ENCODE data around the gene ADH6. TPM values are rescaled to one million over a fixed set of nuclear protein-coding genes. Genes with fewer than 3 reads are reported as not detected.

The ADH6 gene
- total RNA-seq, 1 donor from 2014 or later: not detected

- no peak overlapping the region for H3K4me3 Mint-ChIP-seq (ENCODE audit: unreplicated experiment)
- H3K4me1 Mint-ChIP-seq (ENCODE audit: low read depth): peaks cover 12% of the 10 kb centered on the region
- H3K27ac Mint-ChIP-seq (ENCODE audit: unreplicated experiment): no peak overlapping the region
- peaks cover 14% of the 10 kb centered on the region for H3K36me3 Mint-ChIP-seq (ENCODE audit: low read depth)
- no peak for DNase-seq (ENCODE audit: low spot score)
- TF ChIP-seq CTCF (IDR thresholded peaks at IDR 0.05): no peak
- H3K27me3 Mint-ChIP-seq (ENCODE audit: low read depth): no peaks in the 10 kb centered on the region
- peaks cover 24% of the 10 kb centered on the region for H3K9me3 Mint-ChIP-seq (ENCODE audit: low read depth)
Observed at GRCh38 chr4:99179178-99179577, 39.9 kb downstream of the ADH6 start.

GRCh38 chr4:99166544-99166943 lies 52.5 kb downstream of the ADH6 start:
- peaks cover 9% of the 10 kb centered on the region for H3K36me3 Mint-ChIP-seq (ENCODE audit: low read depth)

GRCh38 chr4:99165978-99166377 lies 53.1 kb downstream of the ADH6 start:
- Mint-ChIP-seq H3K27ac (ENCODE audit: unreplicated experiment) (no peak overlapping the region), H3K9me3 (ENCODE audit: low read depth) (peaks cover 17% of the 10 kb centered on the region), H3K4me3 (ENCODE audit: unreplicated experiment) (no peak overlapping the region), H3K4me1 (ENCODE audit: low read depth) (no peaks in the 10 kb centered on the region), H3K36me3 (ENCODE audit: low read depth) (peaks cover 9% of the 10 kb centered on the region), H3K27me3 (ENCODE audit: low read depth) (no peaks in the 10 kb centered on the region)
- no peak for DNase-seq (ENCODE audit: low spot score)
- no peak for TF ChIP-seq CTCF (IDR thresholded peaks at IDR 0.05)

More at GRCh38 chr4:99166544-99166943, 52.5 kb downstream of the ADH6 start:
- H3K4me3 Mint-ChIP-seq (ENCODE audit: unreplicated experiment): no peak overlapping the region
- peaks cover 17% of the 10 kb centered on the region for H3K9me3 Mint-ChIP-seq (ENCODE audit: low read depth)
- no peaks in the 10 kb centered on the region for H3K4me1 Mint-ChIP-seq (ENCODE audit: low read depth)
- no peak for DNase-seq (ENCODE audit: low spot score)
- H3K27me3 Mint-ChIP-seq (ENCODE audit: low read depth): no peaks in the 10 kb centered on the region
- no peak overlapping the region for H3K27ac Mint-ChIP-seq (ENCODE audit: unreplicated experiment)
- TF ChIP-seq CTCF (IDR thresholded peaks at IDR 0.05): no peak

GRCh38 chr4:99161373-99162099 lies 57.5 kb downstream of the ADH6 start:
- H3K4me1 Mint-ChIP-seq (ENCODE audit: low read depth): no peaks in the 10 kb centered on the region
- no peaks in the 10 kb centered on the region for H3K9me3 Mint-ChIP-seq (ENCODE audit: low read depth)
- H3K4me3 Mint-ChIP-seq (ENCODE audit: unreplicated experiment): no peak overlapping the region
- no peak overlapping the region for H3K27ac Mint-ChIP-seq (ENCODE audit: unreplicated experiment)
- H3K27me3 Mint-ChIP-seq (ENCODE audit: low read depth): no peaks in the 10 kb centered on the region
- no peak for TF ChIP-seq CTCF (IDR thresholded peaks at IDR 0.05)
- DNase-seq (ENCODE audit: low spot score): no peak
- no peaks in the 10 kb centered on the region for H3K36me3 Mint-ChIP-seq (ENCODE audit: low read depth)

GRCh38 chr4:99159699-99160098 lies 59.3 kb downstream of the ADH6 start:
- H3K27ac Mint-ChIP-seq (ENCODE audit: unreplicated experiment): no peak overlapping the region
- no peaks in the 10 kb centered on the region for H3K4me1 Mint-ChIP-seq (ENCODE audit: low read depth)
- H3K27me3 Mint-ChIP-seq (ENCODE audit: low read depth): no peaks in the 10 kb centered on the region
- TF ChIP-seq CTCF (IDR thresholded peaks at IDR 0.05): peak; percentile 61
- no peak overlapping the region for H3K4me3 Mint-ChIP-seq (ENCODE audit: unreplicated experiment)
- no peaks in the 10 kb centered on the region for H3K36me3 Mint-ChIP-seq (ENCODE audit: low read depth)
- no peak for DNase-seq (ENCODE audit: low spot score)
- no peaks in the 10 kb centered on the region for H3K9me3 Mint-ChIP-seq (ENCODE audit: low read depth)

Data from chondrocyte (in vitro differentiated cells).